Measurements from ENCODE around the gene SEMA4A.

- TF ChIP-seq SAFB (IDR thresholded peaks at IDR 0.05; ENCODE audit: borderline replicate concordance, low read depth, low read length) (no peak), ZNF511 (CRISPR knock-in tag; IDR thresholded peaks at IDR 0.05) (no peak), HMG20B (CRISPR knock-in tag; IDR thresholded peaks at IDR 0.05) (no peak), TEAD4 (IDR thresholded peaks at IDR 0.05; ENCODE audit: low read length) (no peak), TEAD4 (CRISPR knock-in tag; IDR thresholded peaks at IDR 0.05; ENCODE audit: borderline replicate concordance) (no peak), RFX1 (IDR thresholded peaks at IDR 0.05) (no peak), ZMIZ1 (IDR thresholded peaks at IDR 0.05; ENCODE audit: low read depth in 2 of 2, low read length in 2 of 2) (no peak), JUN (IDR thresholded peaks at IDR 0.05; ENCODE audit: borderline replicate concordance, low read depth, low read length) (no peak), JUN (CRISPR knock-in tag; IDR thresholded peaks at IDR 0.05; ENCODE audit: borderline replicate concordance) (no peak), SREBF2 (CRISPR knock-in tag; IDR thresholded peaks at IDR 0.05) (no peak), TGIF2 (CRISPR knock-in tag; IDR thresholded peaks at IDR 0.05) (no peak), CTCF (IDR thresholded peaks at IDR 0.05 in 2 of 3, conservative IDR thresholded peaks at IDR 0.05 in 1 of 3; ENCODE audit: insufficient read depth in 2 of 3, low read depth in 1 of 3, low read length in 3 of 3) (no peak), TAF1 (IDR thresholded peaks at IDR 0.05; ENCODE audit: control insufficient read depth, extremely low read depth, insufficient read depth, low read length, severe bottlenecking) (no peak), SPI1 (IDR thresholded peaks at IDR 0.05; ENCODE audit: borderline replicate concordance, low read depth, low read length) (no peak), BCLAF1 (IDR thresholded peaks at IDR 0.05; ENCODE audit: borderline replicate concordance in 1 of 2, control insufficient read depth in 1 of 2, low read depth in 2 of 2, low read length in 1 of 2) (no peak), NFE2 (IDR thresholded peaks at IDR 0.05; ENCODE audit: low read depth) (no peak)
Measured at GRCh38 chr1:156198831-156199349, 45.5 kb downstream of the SEMA4A start.
